Hippocampal formation (tissue), 2 donors: Measurements from ENCODE around the gene CUL4A.
A peak's percentile ranks its signal among the peaks of the same experiment; 100 is the strongest.

Experiments used
- DNase-seq, 2 donors: peaks; one replicate each; lab custom pipeline; 2025; lab: John Stamatoyannopoulos, UW

The CUL4A gene

GRCh38 chr13:113207890-113208420 is 1.5 kb upstream of the CUL4A start:
- DNase-seq: no peak

GRCh38 chr13:113208421-113209335 is 735 bp upstream of the CUL4A start, which contains the start of gene PCID2:
Gene PCID2, minus strand, starts transcription at chr13:113208669. Its CDS starts 35 bp downstream, at chr13:113208634.
- peak; percentile 77 to 85 for DNase-seq

GRCh38 chr13:113209759-113210421 is 477 bp downstream of the CUL4A start:
- no peak for DNase-seq

DNA sequence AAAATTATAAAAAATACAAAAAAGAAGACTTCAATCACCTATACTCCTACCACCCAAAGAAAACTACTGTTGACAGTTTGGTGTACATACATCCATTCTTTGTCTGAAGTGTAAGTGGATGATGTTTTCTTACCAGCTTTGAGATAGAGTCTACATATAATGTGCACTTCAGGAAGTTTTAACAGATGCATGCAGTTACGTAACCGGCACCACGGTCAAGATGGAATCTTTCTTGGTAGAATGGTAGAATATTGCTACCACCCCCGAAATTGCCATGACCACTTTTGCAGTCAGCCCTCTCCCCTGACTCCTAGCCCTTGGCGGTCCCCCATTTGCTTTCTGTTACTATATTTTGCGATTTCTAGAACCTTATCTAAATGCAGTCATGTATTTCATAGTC is 1.4 kb downstream of the CUL4A start:
- DNase-seq: no peak

DNA sequence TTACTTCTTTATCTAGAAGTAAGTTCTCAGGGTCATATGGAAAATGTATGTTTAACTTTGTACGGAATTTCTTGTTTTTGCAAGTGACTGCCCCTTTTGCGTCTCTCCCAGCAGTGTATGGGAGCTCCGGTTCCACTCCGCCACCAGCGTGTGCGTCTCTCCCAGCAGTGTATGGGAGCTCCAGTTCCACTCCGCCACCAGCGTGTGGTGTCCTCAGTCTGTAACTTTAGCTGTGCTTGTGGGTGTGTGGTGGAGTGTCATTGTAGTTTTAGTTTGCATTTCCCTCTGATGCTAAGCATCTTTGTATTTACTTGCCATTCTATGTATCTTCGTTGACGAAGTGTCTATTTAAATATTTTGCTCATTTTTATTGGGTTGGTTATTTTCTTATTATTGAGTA is 2.4 kb downstream of the CUL4A start:
- DNase-seq: no peak

GRCh38 chr13:113216254-113217048 is 7.0 kb downstream of the CUL4A start:
- peak in 1 of 2 donors; percentile 28 for DNase-seq

DNA sequence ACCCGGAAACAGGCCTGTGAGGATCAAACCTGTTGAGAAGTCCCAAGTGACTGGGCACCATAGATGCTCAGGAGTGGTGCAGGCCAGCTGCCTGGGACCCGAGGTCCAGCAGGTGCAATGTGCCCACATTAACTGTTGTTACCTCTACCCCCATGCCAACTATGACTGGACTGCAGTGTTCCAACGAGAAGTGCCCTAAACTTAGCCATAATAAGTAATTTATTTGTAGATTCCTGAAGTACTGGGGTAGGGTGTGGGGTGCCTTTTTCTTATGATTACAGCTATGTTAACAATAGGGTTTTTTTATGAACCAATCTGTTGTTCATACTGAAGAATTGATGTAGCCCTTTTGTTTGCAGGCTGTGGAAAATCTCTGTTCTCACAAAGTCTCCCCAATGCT is 9.2 kb downstream of the CUL4A start:
- no peak for DNase-seq

DNA sequence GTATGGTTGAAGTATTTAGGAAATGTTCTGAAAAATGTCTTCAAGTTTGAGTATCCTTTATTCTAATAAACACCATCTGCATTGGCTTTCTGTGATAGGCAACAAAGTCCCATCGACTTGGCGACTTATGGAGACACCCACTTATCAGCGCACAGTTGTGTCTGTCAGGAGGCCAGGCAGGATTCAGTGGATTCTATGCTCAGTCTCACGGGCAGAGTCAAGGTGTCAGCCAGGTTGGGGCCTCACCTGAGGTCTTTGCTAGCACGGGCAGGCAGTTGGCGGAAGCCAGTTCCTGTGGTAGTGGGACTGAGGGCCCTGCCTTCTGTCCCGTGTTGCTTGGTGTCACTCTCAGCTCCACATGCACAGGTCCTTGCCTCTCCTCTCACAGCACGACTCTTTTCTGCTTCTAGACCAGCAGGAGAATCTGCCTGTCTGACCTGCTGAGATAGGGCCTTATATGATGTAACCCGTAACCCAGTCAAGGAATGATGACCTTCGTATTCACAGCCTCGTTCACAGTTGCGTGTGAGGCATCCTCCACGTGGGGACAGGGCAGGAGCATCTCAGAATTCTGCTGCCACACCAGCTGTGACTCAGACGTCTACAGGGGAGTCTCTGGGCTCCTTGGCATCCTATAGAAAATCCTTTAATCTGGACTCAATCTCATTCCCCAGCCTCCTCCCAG is 10.0 kb downstream of the CUL4A start:
- no peak for DNase-seq

DNA sequence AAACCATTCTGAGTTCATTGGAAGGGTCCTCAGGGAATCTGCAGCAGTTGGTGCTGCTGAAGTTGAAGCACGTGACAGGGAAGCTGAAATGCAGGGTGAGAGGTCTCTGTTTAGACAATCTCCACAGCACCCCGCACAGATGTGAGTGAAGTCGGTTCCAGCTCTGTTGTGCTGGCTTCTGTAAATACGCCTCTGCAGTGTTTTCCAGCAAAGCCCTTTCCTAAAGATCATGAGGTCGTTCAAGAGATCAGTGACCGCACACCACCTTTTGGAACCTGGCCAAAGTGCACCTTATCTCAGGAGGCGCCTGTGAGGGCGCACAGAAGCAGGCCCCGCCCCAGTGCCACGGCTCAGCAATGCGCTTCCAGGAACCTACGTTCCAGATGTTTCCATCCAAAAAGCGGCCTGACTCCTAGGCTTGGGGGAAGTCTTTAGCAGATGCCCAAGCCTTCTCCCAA is 10.8 kb downstream of the CUL4A start:
- DNase-seq: no peak

- DNase-seq: no peak
Observed at GRCh38 chr13:113220877-113221276, 11.5 kb downstream of the CUL4A start.

- DNase-seq: no peak
Observed at GRCh38 chr13:113223070-113223469, 13.7 kb downstream of the CUL4A start.

GRCh38 chr13:113224486-113224885 is 15.1 kb downstream of the CUL4A start:
- DNase-seq: no peak

GRCh38 chr13:113225515-113225914 is 16.1 kb downstream of the CUL4A start:
- no peak for DNase-seq

- no peak for DNase-seq
Observed at GRCh38 chr13:113226873-113227450, 17.5 kb downstream of the CUL4A start.

DNA sequence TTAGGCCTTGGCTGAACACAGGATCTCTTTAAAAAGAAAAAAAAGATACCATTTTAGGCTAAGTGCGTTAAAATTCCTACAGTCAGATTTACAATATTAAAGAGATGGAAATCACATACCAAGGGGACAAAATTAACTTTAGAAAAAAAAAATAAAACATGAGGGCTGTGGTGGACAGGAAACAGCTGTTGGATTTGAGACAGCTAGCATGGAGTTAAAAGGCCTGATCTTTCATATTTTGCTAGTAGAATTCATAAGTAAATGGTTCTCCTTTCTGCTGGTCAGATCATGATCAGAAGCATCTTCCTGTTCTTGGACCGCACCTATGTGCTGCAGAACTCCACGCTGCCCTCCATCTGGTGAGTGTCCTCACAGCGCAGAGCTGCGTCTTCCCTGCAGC is 19.7 kb downstream of the CUL4A start:
- DNase-seq: no peak

DNA sequence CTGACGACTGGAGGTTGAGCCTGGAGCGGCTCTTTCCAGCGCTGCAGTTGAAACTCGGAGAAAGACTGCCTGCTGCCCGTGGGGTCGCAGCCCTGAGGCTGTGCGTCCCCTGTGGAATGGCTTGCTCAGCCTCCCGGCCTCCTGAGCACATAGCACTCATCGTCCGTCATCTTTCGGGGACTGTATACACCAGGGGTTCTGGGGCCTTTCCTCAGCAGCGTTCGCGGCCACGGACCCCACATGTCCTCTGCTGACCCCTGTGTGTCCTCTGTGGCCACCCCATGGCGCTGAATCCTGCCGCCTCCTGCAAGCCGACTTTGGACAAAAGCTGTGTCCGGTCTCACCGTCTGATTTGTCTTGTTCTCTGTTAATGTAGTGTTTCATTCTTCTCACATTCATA is 20.4 kb downstream of the CUL4A start:
- no peak for DNase-seq

- no peak for DNase-seq
Observed at GRCh38 chr13:113231306-113232207, 22.1 kb downstream of the CUL4A start.

- DNase-seq: no peak
Observed at GRCh38 chr13:113232208-113233003, 23.0 kb downstream of the CUL4A start.

GRCh38 chr13:113233101-113233500 is 23.7 kb downstream of the CUL4A start:
- DNase-seq: no peak
